Type B pancreatic cell (in vitro differentiated cells): ENCODE measurements around the gene LRCH1. TPM values are rescaled to one million over a fixed set of nuclear protein-coding genes. Genes with fewer than 3 reads are reported as not detected.
"Not testable (repeated sequence)": the region's sequence is repeated elsewhere in the genome, so short reads cannot be mapped to it uniquely, and the experiment has no call there.

Source experiments
- DNase-seq: peaks from one replicate; pipeline ENCODE4 v3.0.0; 2021; ENCODE audit warnings: mixed read lengths; ENCODE audit not compliant: unreplicated experiment; ENCODE audit errors: extremely low spot score
- H3K27ac Mint-ChIP-seq: 2 replicates; pipeline ENCODE4 v1.8.0; 2021; ENCODE audit warnings: mild to moderate bottlenecking, mixed read lengths
- H3K27me3 Mint-ChIP-seq: 2 replicates; pipeline ENCODE4 v1.8.0; 2021; ENCODE audit warnings: mixed read lengths
- H3K36me3 Mint-ChIP-seq: 2 replicates; pipeline ENCODE4 v1.8.0; 2021; ENCODE audit warnings: mixed read lengths
- H3K4me1 Mint-ChIP-seq: one replicate; pipeline ENCODE4 v1.8.0; 2021; ENCODE audit warnings: mixed read lengths; ENCODE audit not compliant: unreplicated experiment
- H3K4me3 Mint-ChIP-seq: 2 replicates; pipeline ENCODE4 v1.8.0; 2021; ENCODE audit warnings: mild to moderate bottlenecking, mixed read lengths
- H3K9me3 Mint-ChIP-seq: 2 replicates; pipeline ENCODE4 v1.8.0; 2021; ENCODE audit warnings: mixed read lengths
- total RNA-seq: library from RNA; stranded (reverse); gene quantifications from 2 replicates; pipeline ENCODE4 v1.2.1, GENCODE V29; 2021; ENCODE audit warnings: low replicate concordance
- TF ChIP-seq, protein P1 (sequence below): fragments of 200-600 bp; sonication (generic); conservative IDR thresholded peaks from 2 replicates; pipeline ENCODE4 v1.5.0; 2021; ENCODE audit warnings: antibody characterized with exemption, mild to moderate bottlenecking

LRCH1 gene
- total RNA-seq, 1 donor from 2014 or later: 23.0 TPM

DNA sequence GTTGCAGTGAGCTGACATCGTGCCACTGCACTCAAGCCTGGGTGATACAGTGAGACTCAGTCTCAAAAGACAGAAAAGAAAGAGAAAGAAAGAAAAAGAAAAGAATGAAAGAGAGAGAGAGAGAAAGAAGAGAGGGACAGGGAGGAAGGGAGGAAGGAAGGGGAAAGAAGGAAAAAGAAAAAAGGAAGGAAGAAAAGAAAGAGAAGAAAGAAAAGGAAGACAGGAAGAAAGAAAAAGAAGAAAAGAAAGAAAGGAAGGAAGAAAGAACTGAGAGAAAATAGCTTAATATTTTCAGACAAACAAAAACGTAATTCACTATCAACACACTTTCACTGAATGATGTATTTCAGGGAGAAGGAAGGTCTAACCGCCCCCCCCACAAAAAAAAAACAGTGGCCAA, 204.7 kb downstream of the LRCH1 start:
- no peak for DNase-seq
- no peaks in the 10 kb centered on the region for H3K36me3 Mint-ChIP-seq
- no peak overlapping the region for H3K27ac Mint-ChIP-seq

DNA sequence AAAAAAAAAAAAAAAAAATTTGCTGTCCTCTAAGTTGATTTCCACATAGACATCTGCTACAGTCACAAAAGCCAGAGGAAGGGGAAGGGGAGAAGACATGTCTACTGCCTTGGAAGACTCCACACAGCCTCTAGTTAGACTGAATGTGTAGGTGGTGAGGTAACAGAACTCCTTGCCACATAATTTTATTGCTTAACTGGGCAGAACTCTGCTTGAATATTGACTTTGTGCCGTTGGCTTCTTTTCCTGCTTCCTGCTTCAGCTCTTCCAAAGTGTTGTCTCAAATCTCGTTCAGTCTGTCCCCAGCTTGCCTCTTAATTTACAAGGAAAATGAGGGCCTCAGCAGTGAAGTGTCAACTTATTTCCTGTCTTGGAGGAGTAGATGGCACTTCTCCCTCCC, 206.9 kb downstream of the LRCH1 start:
- Mint-ChIP-seq H3K27me3 (peaks cover 3% of the 10 kb centered on the region), H3K9me3 (no peaks in the 10 kb centered on the region), H3K27ac (no peak overlapping the region), H3K4me3 (no peak overlapping the region), H3K36me3 (no peaks in the 10 kb centered on the region), H3K4me1 (peaks cover 4% of the 10 kb centered on the region)
- TF ChIP-seq, protein P1, sequence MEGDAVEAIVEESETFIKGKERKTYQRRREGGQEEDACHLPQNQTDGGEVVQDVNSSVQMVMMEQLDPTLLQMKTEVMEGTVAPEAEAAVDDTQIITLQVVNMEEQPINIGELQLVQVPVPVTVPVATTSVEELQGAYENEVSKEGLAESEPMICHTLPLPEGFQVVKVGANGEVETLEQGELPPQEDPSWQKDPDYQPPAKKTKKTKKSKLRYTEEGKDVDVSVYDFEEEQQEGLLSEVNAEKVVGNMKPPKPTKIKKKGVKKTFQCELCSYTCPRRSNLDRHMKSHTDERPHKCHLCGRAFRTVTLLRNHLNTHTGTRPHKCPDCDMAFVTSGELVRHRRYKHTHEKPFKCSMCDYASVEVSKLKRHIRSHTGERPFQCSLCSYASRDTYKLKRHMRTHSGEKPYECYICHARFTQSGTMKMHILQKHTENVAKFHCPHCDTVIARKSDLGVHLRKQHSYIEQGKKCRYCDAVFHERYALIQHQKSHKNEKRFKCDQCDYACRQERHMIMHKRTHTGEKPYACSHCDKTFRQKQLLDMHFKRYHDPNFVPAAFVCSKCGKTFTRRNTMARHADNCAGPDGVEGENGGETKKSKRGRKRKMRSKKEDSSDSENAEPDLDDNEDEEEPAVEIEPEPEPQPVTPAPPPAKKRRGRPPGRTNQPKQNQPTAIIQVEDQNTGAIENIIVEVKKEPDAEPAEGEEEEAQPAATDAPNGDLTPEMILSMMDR: no peak
- no peak for DNase-seq

More for the DNA sequence above, 204.7 kb downstream of the LRCH1 start:
- no peak overlapping the region for H3K4me3 Mint-ChIP-seq
- H3K27me3 Mint-ChIP-seq: peaks cover 3% of the 10 kb centered on the region
- TF ChIP-seq, protein P1: no peak
- H3K9me3 Mint-ChIP-seq: no peaks in the 10 kb centered on the region
- H3K4me1 Mint-ChIP-seq: no peaks in the 10 kb centered on the region

DNA sequence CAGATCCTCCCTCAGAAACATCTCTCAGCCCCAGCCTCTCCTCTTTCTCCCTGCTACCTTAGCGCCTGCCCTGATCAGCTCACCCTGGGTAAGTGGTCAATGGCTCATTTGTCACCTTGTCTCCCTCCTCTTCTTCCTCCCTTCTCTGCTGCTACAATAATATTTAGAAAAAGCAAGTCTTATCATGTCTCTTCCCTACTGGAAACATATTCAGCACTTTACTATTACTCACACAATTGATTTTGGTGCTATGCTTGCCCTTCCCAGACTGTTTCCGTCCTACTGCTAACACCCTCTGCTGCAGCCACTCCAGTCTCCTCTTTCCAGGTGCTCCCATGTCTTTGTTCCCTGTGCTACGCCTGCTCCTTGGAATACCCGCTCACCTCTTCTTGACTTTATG, 208.2 kb downstream of the LRCH1 start:
- no peak overlapping the region for H3K4me3 Mint-ChIP-seq
- no peaks in the 10 kb centered on the region for H3K9me3 Mint-ChIP-seq
- TF ChIP-seq, protein P1: no peak
- no peaks in the 10 kb centered on the region for H3K36me3 Mint-ChIP-seq
- no peak for DNase-seq
- H3K27me3 Mint-ChIP-seq: peaks cover 3% of the 10 kb centered on the region
- H3K27ac Mint-ChIP-seq: no peak overlapping the region
- H3K4me1 Mint-ChIP-seq: peaks cover 4% of the 10 kb centered on the region

DNA sequence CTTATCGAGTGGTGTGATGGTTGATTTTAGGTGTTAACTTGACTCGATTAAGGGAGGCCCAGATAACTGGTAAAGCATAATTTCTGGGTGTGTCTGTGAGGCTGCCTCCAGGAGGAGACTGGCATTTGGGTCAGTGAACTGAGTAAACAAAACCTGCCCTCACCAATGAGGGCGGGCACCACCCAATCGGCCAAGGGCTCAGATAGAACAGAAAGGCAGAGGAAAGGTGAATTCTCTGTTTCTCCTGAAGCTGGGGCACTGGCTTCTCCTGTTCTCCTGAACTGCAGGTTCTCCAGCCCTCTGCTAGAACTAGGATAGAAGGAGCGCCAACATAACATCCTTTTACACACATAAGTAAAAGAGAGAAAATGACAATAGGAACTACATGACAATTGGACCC, 208.9 kb downstream of the LRCH1 start:
- no peaks in the 10 kb centered on the region for H3K36me3 Mint-ChIP-seq
- TF ChIP-seq, protein P1: no peak

DNA sequence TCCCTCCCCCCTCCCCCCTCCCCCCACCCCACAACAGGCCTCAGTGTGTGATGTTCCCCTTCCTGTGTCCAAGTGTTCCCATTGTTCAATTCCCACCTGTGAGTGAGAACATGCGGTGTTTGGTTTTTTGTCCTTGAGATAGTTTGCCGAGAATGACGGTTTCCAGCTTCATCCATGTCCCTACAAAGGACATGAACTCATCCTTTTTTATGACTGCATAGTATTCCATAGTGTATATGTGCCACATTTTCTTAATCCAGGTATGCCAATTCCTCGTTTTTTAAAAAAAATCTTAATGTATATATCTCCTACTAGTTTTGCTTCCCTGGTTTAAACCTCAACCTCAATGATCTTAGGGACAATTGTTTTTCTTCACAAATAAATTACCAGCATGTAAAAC, 217.0 kb downstream of the LRCH1 start:
- H3K27ac Mint-ChIP-seq, H3K27me3 Mint-ChIP-seq, H3K9me3 Mint-ChIP-seq, H3K4me1 Mint-ChIP-seq, DNase-seq, H3K4me3 Mint-ChIP-seq: not testable (repeated sequence)
- peaks cover 28% of the 10 kb centered on the region for H3K36me3 Mint-ChIP-seq

More for the DNA sequence above, 208.9 kb downstream of the LRCH1 start:
- DNase-seq: no peak
- peaks cover 3% of the 10 kb centered on the region for H3K27me3 Mint-ChIP-seq
- H3K4me1 Mint-ChIP-seq: peaks cover 4% of the 10 kb centered on the region
- H3K9me3 Mint-ChIP-seq: no peaks in the 10 kb centered on the region
- no peak overlapping the region for H3K27ac Mint-ChIP-seq
- no peak overlapping the region for H3K4me3 Mint-ChIP-seq

DNA sequence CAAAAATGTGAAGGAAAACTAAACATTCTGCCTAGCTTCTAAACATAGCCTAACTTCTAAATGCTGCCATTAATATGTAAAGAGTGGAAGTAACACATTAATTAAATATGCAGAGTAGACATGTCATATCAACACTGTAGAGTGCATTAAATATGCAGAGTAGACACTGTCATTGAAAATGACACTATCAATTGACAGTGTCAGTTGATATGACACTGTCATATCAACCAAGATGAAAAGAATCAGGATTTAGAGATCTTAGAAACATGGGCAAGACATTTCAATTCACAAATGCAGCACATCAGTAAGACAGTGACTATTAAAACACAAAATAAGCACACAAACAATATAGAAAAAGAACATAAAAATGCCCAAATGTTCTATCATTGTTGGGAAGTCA, 218.7 kb downstream of the LRCH1 start:
- Mint-ChIP-seq H3K9me3 (no peaks in the 10 kb centered on the region), H3K4me1 (no peaks in the 10 kb centered on the region), H3K4me3 (no peak overlapping the region), H3K36me3 (peaks cover 34% of the 10 kb centered on the region), H3K27ac (no peak overlapping the region), H3K27me3 (no peaks in the 10 kb centered on the region)
- no peak for DNase-seq
- TF ChIP-seq, protein P1: no peak
